ENCODE results near the gene CALD1.

DNA sequence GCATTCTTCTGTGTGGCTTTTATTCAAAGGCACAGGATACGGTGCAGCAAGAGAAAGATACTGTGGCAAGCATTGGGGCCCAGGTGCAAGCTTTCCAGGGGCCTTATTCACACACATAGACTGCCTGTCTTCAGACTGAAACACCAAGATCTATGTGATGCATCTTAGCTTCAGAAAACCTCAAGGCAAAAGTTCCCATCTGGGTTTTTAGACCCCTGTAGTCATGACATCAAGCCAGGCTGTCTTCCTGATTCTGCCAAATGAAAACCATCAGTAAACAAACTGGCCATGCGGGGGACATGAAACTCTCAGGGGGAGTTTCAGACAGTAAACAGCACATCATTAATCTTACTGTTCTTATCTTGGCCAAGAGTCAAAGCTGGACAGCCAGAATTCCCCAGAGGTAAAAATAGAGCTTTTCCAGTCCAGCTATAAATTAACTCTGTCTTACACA is 216.7 kb downstream of the CALD1 start:
- TF ChIP-seq, protein P1, sequence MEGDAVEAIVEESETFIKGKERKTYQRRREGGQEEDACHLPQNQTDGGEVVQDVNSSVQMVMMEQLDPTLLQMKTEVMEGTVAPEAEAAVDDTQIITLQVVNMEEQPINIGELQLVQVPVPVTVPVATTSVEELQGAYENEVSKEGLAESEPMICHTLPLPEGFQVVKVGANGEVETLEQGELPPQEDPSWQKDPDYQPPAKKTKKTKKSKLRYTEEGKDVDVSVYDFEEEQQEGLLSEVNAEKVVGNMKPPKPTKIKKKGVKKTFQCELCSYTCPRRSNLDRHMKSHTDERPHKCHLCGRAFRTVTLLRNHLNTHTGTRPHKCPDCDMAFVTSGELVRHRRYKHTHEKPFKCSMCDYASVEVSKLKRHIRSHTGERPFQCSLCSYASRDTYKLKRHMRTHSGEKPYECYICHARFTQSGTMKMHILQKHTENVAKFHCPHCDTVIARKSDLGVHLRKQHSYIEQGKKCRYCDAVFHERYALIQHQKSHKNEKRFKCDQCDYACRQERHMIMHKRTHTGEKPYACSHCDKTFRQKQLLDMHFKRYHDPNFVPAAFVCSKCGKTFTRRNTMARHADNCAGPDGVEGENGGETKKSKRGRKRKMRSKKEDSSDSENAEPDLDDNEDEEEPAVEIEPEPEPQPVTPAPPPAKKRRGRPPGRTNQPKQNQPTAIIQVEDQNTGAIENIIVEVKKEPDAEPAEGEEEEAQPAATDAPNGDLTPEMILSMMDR (IDR thresholded peaks at IDR 0.05; ENCODE audit: insufficient read depth, low read length, poor library complexity, severe bottlenecking): no peak
- no peak for TF ChIP-seq EZH2phosphoT487 (conservative IDR thresholded peaks at IDR 0.05; ENCODE audit: low read length)

Data from SU-DHL-6 (cell line).